Kidney (tissue), 14 donors: Measurements from ENCODE around the gene AP4M1. TPM values are rescaled to one million over a fixed set of nuclear protein-coding genes. Genes with fewer than 3 reads are reported as not detected.

Experiments used
- DNase-seq, 5 donors: peaks; one replicate each; pipeline ENCODE4 v3.0.0-alpha.2; 2013 to 2020
- FAIRE-seq: peaks from 2 replicates; lab custom pipeline; 2012; peaks lifted over from hg19 to GRCh38; lab: Jason Lieb, UNC
- H3K27ac ChIP-seq, 2 donors: one replicate each; pipeline ENCODE4 v1.7.0; 2013; ENCODE audit warnings: low read depth in 2 of 2, low read length in 2 of 2, inconsistent platforms in 1 of 2
- H3K27me3 ChIP-seq: one replicate; pipeline ENCODE4 v1.7.1; 2013; ENCODE audit warnings: low read length, inconsistent platforms; ENCODE audit not compliant: control insufficient read depth, insufficient read depth
- H3K36me3 ChIP-seq, 3 donors: one replicate each; pipeline versions ENCODE4 v1.7.0 to v1.7.1; 2013; ENCODE audit warnings: low read length in 3 of 3, control low read depth in 1 of 3, inconsistent platforms in 1 of 3; ENCODE audit not compliant: insufficient read depth in 3 of 3, control insufficient read depth in 2 of 3
- H3K4me1 ChIP-seq, 3 donors: one replicate each; pipeline versions ENCODE4 v1.7.0 to v1.7.1; 2013; ENCODE audit warnings: low read length in 3 of 3, inconsistent platforms in 1 of 3, low read depth in 1 of 3; ENCODE audit not compliant: control insufficient read depth in 2 of 3, insufficient read depth in 2 of 3
- H3K4me3 ChIP-seq, 3 donors: one replicate each; pipeline versions ENCODE4 v1.7.0 to v1.8.1; 2013; ENCODE audit warnings: low read length in 3 of 3, control low read depth in 1 of 3, inconsistent platforms in 1 of 3
- H3K9ac ChIP-seq, 3 donors: one replicate each; pipeline versions ENCODE4 v1.7.0 to v1.7.1; 2013; ENCODE audit warnings: low read length in 3 of 3, control low read depth in 1 of 3, inconsistent platforms in 1 of 3
- H3K9me3 ChIP-seq, 3 donors: one replicate each; pipeline versions ENCODE4 v1.7.0 to v1.7.1; 2013; ENCODE audit warnings: low read length in 3 of 3, control low read depth in 1 of 3, inconsistent platforms in 1 of 3; ENCODE audit not compliant: control insufficient read depth in 2 of 3, insufficient read depth in 1 of 3
- intact Hi-C: fragments of 100-400 bp; cut with DNase I; formaldehyde crosslinking; loops from one replicate; pipeline ENCODE4 v1.11.1; 2022
- polyA plus RNA-seq: library from polyadenylated mRNA; stranded (reverse); fragments of 350-450 nt; fragmentation: Illumina TruSeq; extraction: RNeasy Lipid Tissue Mini Kit (QIAGEN cat#74804); gene quantifications from one replicate; pipeline ENCODE4 v1.2.3, GENCODE V29; 2014; ENCODE audit warnings: low read depth, low replicate concordance; ENCODE audit not compliant: insufficient read depth
- total RNA-seq: library from RNA; stranded (reverse); fragmentation: NEBNext Ultra II Directional; extraction: Animal tissue kit (Norgen Biotek cat#: 25700); gene quantifications from one replicate; pipeline ENCODE4 v1.2.1, GENCODE V29; 2021
- TF ChIP-seq, protein P1 (sequence below): IDR thresholded peaks from 3 replicates; pipeline ENCODE4 v1.5.1; 2012; ENCODE audit warnings: mild to moderate bottlenecking, moderate library complexity, borderline replicate concordance; ENCODE audit not compliant: insufficient read depth; ENCODE audit errors: extremely low read depth
- donor health status: control.
- donor health status: control.
- donor health status: control.
- donor health status: control.
- donor health status: control.
- donor health status: DM: yes; HTN: yes; CAD: no.
- donor health status: Normal renal cell carcinoma (clear cell type).

AP4M1 gene
- total and polyA plus RNA-seq, 2 donors from 2014 or later: 16.4 to 22.8 TPM

- H3K4me1 ChIP-seq: peaks cover 2 to 15% (median 9%) of the 10 kb centered on the region in 3 donors
- intact Hi-C loops: no loop called here
- H3K9ac ChIP-seq: no peak overlapping the region
- H3K27ac ChIP-seq: no peak overlapping the region
- H3K9me3 ChIP-seq: no peaks in the 10 kb centered on the region
- H3K27me3 ChIP-seq: no peaks in the 10 kb centered on the region
- FAIRE-seq (no peak), DNase-seq (no peak)
- H3K36me3 ChIP-seq: peaks cover 2 to 3% (median 3%) of the 10 kb centered on the region in 3 donors
- TF ChIP-seq, protein P1, sequence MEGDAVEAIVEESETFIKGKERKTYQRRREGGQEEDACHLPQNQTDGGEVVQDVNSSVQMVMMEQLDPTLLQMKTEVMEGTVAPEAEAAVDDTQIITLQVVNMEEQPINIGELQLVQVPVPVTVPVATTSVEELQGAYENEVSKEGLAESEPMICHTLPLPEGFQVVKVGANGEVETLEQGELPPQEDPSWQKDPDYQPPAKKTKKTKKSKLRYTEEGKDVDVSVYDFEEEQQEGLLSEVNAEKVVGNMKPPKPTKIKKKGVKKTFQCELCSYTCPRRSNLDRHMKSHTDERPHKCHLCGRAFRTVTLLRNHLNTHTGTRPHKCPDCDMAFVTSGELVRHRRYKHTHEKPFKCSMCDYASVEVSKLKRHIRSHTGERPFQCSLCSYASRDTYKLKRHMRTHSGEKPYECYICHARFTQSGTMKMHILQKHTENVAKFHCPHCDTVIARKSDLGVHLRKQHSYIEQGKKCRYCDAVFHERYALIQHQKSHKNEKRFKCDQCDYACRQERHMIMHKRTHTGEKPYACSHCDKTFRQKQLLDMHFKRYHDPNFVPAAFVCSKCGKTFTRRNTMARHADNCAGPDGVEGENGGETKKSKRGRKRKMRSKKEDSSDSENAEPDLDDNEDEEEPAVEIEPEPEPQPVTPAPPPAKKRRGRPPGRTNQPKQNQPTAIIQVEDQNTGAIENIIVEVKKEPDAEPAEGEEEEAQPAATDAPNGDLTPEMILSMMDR: no peak
- no peak overlapping the region for H3K4me3 ChIP-seq
Observed at GRCh38 chr7:100085515-100085914, 15.9 kb upstream of the AP4M1 start.

DNA sequence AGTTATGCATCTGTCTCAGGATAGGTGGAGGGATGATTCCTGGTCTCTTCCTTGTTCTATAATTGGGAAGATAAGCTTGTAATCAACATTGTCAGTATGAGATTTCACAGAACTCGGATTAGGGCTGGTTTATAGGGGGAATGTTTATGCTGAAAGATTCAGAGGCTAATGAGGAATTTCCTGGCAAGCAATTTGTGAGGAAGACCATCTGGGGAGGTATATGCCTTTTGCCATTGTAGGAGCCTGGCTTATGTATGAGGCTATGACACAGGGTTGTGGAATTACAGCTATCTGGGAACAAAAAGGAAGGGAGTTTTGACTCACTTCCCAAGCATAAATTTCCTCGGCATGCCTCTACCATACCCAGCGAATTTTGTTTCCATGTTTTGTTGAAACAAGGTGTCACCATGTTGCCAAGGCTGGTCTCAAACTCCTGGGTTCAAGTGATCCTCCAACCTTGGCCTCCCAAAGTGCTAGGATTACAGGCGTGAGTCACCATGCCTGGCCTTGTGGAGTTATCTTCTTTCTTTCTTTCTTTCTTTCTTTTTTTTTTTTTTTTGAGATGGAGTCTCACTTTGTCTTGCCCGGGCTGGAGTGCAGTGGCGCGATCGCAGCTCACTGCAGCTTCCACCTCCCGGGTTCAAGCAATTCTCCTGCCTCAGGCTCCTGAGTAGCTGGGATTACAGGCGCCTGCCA is 14.2 kb upstream of the AP4M1 start:
- H3K4me1 ChIP-seq: peaks cover 2 to 13% (median 9%) of the 10 kb centered on the region in 3 donors
- H3K27ac ChIP-seq: no peak overlapping the region
- TF ChIP-seq, protein P1: no peak
- intact Hi-C loops: no loop called here
- FAIRE-seq (no peak), DNase-seq (peak in 2 of 5 donors; percentile 46 to 84)
- no peaks in the 10 kb centered on the region for H3K27me3 ChIP-seq
- no peak overlapping the region for H3K4me3 ChIP-seq
- H3K9ac ChIP-seq: no peak overlapping the region
- no peaks in the 10 kb centered on the region for H3K9me3 ChIP-seq
- peaks cover 6 to 19% (median 19%) of the 10 kb centered on the region in 3 donors for H3K36me3 ChIP-seq

GRCh38 chr7:100088095-100088620 is 13.3 kb upstream of the AP4M1 start:
- TF ChIP-seq, protein P1: no peak
- peak overlapping the region; percentile 78 to 98 (median 81) for H3K4me3 ChIP-seq
- peak overlapping the region; percentile 12 to 86 (median 74) for H3K9ac ChIP-seq
- H3K27me3 ChIP-seq: no peaks in the 10 kb centered on the region
- H3K36me3 ChIP-seq: peaks cover 6 to 28% (median 28%) of the 10 kb centered on the region in 3 donors
- intact Hi-C loops: no loop called here
- no peak for FAIRE-seq
- H3K9me3 ChIP-seq: no peaks in the 10 kb centered on the region
- DNase-seq: no peak
- H3K27ac ChIP-seq: peak overlapping the region; percentile 88 to 92
- H3K4me1 ChIP-seq: peaks cover 0 to 7% (median 4%) of the 10 kb centered on the region in 3 donors
